Measurements from ENCODE around the gene TTBK2. TPM values are rescaled to one million over a fixed set of nuclear protein-coding genes. Genes with fewer than 3 reads are reported as not detected.
A peak's percentile ranks its signal among the peaks of the same experiment; 100 is the strongest.

Gene TTBK2
- total RNA-seq, 1 donor from 2014 or later: 16.1 TPM

DNA sequence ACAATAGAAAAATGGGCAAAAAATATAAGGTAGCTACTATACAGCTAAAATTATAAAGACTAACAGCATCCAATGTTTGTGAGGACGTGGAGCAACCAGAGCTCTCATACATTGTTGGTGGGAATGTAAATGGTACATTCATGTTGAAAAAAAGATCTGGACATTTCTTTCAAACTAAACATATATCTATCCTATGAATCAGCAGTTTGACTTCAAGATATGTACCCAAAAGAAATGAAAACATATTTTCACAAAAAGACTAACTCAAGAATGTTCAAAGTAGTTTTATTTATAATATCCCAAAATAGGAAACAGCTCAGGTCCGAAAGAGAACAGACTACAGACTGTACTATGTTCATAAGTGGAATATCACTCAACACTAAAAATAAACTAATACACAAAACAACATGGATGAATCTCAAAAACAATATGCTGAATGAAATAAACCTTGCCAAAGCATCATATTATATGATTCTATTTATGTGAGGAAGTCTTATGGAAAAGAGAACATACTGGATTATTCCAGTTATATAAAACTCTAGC, 8.8 kb upstream of the TTBK2 start:
- Mint-ChIP-seq H3K27me3 (no peaks in the 10 kb centered on the region), H3K9me3 (no peaks in the 10 kb centered on the region), H3K4me1 (ENCODE audit: unreplicated experiment) (no peaks in the 10 kb centered on the region), H3K27ac (no peak overlapping the region), H3K36me3 (no peaks in the 10 kb centered on the region), H3K4me3 (no peak overlapping the region)
- TF ChIP-seq, protein P1, sequence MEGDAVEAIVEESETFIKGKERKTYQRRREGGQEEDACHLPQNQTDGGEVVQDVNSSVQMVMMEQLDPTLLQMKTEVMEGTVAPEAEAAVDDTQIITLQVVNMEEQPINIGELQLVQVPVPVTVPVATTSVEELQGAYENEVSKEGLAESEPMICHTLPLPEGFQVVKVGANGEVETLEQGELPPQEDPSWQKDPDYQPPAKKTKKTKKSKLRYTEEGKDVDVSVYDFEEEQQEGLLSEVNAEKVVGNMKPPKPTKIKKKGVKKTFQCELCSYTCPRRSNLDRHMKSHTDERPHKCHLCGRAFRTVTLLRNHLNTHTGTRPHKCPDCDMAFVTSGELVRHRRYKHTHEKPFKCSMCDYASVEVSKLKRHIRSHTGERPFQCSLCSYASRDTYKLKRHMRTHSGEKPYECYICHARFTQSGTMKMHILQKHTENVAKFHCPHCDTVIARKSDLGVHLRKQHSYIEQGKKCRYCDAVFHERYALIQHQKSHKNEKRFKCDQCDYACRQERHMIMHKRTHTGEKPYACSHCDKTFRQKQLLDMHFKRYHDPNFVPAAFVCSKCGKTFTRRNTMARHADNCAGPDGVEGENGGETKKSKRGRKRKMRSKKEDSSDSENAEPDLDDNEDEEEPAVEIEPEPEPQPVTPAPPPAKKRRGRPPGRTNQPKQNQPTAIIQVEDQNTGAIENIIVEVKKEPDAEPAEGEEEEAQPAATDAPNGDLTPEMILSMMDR (conservative IDR thresholded peaks at IDR 0.05): no peak
- no peak for DNase-seq (ENCODE audit: extremely low spot score, unreplicated experiment)

DNA sequence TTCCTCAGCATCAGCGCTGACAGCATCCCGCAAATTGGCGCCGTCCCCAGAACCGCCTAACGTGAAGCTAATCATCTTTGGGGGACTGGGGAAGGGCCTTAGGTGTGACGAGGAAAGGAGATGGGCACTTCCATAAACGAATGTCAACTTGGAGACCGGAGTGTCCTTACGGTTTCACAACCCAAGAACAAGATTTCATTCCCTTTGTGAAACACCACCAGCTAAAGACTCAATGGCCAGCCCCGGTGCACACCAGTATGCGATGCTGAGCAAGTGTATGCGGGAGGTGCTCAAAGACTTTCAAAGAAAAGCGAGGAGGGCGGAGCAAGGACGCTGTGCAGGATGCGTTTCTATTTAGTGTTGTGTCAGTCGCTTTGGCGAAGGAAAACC, 759 bp upstream of the TTBK2 start:
- no peaks in the 10 kb centered on the region for H3K9me3 Mint-ChIP-seq
- H3K27me3 Mint-ChIP-seq: peaks cover 9% of the 10 kb centered on the region
- peaks cover 9% of the 10 kb centered on the region for H3K4me1 Mint-ChIP-seq (ENCODE audit: unreplicated experiment)
- DNase-seq (ENCODE audit: extremely low spot score, unreplicated experiment): no peak
- TF ChIP-seq, protein P1 (conservative IDR thresholded peaks at IDR 0.05): no peak
- peak overlapping the region; percentile 86 for H3K27ac Mint-ChIP-seq
- H3K36me3 Mint-ChIP-seq: no peaks in the 10 kb centered on the region
- H3K4me3 Mint-ChIP-seq: peak overlapping the region; percentile 99

DNA sequence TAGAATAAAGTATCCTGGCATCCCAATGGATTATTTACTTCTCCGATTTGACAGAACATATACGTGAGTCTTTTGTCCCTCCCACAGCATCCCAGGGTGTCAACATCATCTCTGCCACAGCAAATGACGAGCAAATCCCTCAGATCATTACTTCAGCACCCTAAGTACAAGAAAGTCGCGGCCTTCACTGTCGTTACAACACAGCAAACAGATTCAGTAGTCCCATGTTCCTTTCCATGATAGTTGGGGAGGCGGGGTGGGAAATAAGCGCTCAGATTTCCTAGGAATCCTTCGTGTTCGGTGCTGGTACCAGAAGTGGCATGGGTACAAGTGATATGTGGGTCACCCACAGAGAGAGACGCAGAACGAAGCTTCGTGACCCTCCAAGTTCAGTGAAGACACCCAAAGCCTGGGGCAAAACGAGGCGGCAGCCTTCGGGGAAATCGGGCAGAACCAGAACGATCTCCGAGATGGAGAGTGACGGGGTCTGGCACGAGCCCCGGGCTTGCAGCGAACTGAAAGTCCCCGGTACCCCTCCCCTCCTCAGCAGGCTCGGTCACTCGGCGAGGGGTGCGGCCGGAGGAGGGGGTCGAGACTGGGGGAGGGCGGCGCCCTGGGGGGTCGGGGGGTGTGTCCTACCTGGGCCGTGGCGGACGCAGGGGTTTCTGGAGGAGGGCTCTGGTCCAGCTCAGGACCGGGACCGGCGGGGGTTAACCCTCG, 619 bp downstream of the TTBK2 start:
- Mint-ChIP-seq H3K27ac (peak overlapping the region; percentile 79), H3K4me1 (ENCODE audit: unreplicated experiment) (peaks cover 9% of the 10 kb centered on the region)

DNA sequence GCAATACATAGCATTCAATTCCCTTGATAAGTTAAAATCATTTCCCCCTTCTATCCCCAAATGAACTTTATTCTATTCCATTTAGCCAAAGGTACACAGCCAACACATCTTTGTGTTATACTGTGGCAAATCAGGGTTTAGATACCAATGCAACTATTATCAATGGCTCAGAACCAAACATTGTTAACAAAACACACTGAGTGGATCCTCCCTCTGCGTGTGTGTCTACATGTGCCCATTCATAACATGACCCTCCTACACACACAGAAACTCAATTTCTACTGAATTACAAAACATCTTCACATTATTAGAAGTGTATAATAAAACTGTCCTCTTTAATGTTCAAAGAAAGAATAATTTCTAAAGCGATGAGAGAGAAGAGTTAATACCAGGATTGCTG, 1.3 kb downstream of the TTBK2 start:
- Mint-ChIP-seq H3K27me3 (peaks cover 9% of the 10 kb centered on the region), H3K36me3 (no peaks in the 10 kb centered on the region), H3K4me1 (ENCODE audit: unreplicated experiment) (peaks cover 9% of the 10 kb centered on the region), H3K27ac (peak overlapping the region; percentile 79), H3K4me3 (peak overlapping the region; percentile 96), H3K9me3 (no peaks in the 10 kb centered on the region)
- DNase-seq (ENCODE audit: extremely low spot score, unreplicated experiment): no peak
- TF ChIP-seq, protein P1 (conservative IDR thresholded peaks at IDR 0.05): no peak

More for the DNA sequence above, 619 bp downstream of the TTBK2 start:
- Mint-ChIP-seq H3K27me3 (peaks cover 9% of the 10 kb centered on the region), H3K4me3 (peak overlapping the region; percentile 96), H3K9me3 (no peaks in the 10 kb centered on the region), H3K36me3 (no peaks in the 10 kb centered on the region)
- TF ChIP-seq, protein P1 (conservative IDR thresholded peaks at IDR 0.05): no peak
- DNase-seq (ENCODE audit: extremely low spot score, unreplicated experiment): no peak

DNA sequence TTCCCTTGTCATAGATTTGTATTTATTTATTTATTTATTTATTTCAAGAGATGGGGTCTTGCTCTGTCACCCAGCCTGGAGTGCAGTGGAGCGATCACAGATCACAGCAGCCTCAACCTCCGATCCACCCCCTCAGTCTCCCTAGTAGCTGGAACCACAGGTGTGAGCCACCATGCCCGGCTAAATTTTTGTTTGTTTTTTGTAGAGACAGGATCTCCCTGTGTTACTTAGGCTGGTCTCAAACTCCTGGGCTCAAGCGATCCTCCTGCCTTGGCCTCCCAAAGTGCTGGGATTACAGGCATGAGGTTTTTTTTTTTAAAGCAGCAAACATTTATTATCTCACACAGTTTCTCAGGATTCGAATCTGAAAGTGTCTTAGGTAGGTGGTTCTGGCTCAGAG, 2.5 kb downstream of the TTBK2 start:
- DNase-seq (ENCODE audit: extremely low spot score, unreplicated experiment): no peak
- H3K27ac Mint-ChIP-seq: no peak overlapping the region
- H3K27me3 Mint-ChIP-seq: peaks cover 4% of the 10 kb centered on the region
- H3K4me1 Mint-ChIP-seq (ENCODE audit: unreplicated experiment): peaks cover 9% of the 10 kb centered on the region
- no peaks in the 10 kb centered on the region for H3K9me3 Mint-ChIP-seq
- no peak overlapping the region for H3K4me3 Mint-ChIP-seq
- H3K36me3 Mint-ChIP-seq: no peaks in the 10 kb centered on the region
- TF ChIP-seq, protein P1 (conservative IDR thresholded peaks at IDR 0.05): no peak
